ENCODE results near the gene XAF1.

GRCh38 chr17:6789146-6789545, 33.3 kb downstream of the XAF1 start:
- TF ChIP-seq CTCF (IDR thresholded peaks at IDR 0.05), result no peak
- no peak for TF ChIP-seq POLR2AphosphoS5 (IDR thresholded peaks at IDR 0.05; ENCODE audit: low read depth, low read length)

Measured in SK-N-SH (cell line).